ENCODE measurements around the gene CDH10.

- no peak for TF ChIP-seq RARB (CRISPR knock-in tag; IDR thresholded peaks at IDR 0.05)
- no peak for TF ChIP-seq ZFP3 (CRISPR knock-in tag; IDR thresholded peaks at IDR 0.05)
- TF ChIP-seq PPARA (CRISPR knock-in tag; IDR thresholded peaks at IDR 0.05; ENCODE audit: borderline replicate concordance) = no peak
- TF ChIP-seq ARNTL (CRISPR knock-in tag; IDR thresholded peaks at IDR 0.05; ENCODE audit: borderline replicate concordance, low read depth) = no peak
- TF ChIP-seq ZFP30 (CRISPR knock-in tag; IDR thresholded peaks at IDR 0.05) = no peak
- TF ChIP-seq, protein P1, sequence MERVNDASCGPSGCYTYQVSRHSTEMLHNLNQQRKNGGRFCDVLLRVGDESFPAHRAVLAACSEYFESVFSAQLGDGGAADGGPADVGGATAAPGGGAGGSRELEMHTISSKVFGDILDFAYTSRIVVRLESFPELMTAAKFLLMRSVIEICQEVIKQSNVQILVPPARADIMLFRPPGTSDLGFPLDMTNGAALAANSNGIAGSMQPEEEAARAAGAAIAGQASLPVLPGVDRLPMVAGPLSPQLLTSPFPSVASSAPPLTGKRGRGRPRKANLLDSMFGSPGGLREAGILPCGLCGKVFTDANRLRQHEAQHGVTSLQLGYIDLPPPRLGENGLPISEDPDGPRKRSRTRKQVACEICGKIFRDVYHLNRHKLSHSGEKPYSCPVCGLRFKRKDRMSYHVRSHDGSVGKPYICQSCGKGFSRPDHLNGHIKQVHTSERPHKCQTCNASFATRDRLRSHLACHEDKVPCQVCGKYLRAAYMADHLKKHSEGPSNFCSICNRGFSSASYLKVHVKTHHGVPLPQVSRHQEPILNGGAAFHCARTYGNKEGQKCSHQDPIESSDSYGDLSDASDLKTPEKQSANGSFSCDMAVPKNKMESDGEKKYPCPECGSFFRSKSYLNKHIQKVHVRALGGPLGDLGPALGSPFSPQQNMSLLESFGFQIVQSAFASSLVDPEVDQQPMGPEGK (CRISPR knock-in tag; IDR thresholded peaks at IDR 0.05; ENCODE audit: borderline replicate concordance) = no peak
These were observed 73.5 kb downstream of the CDH10 start for GRCh38 chr5:24571302-24571701.
